ENCODE data around the gene SORBS1.

Gene SORBS1

GRCh38 chr10:95573964-95574604, 12.9 kb upstream of the SORBS1 start:
- Mint-ChIP-seq H3K4me3 (no peak overlapping the region), H3K36me3 (ENCODE audit: low read depth) (no peaks in the 10 kb centered on the region), H3K27ac (no peak overlapping the region), H3K9me3 (no peaks in the 10 kb centered on the region), H3K27me3 (ENCODE audit: low read depth) (peaks cover 29% of the 10 kb centered on the region), H3K4me1 (ENCODE audit: low read depth) (no peaks in the 10 kb centered on the region)

GRCh38 chr10:95573527-95573926, 12.4 kb upstream of the SORBS1 start:
- H3K9me3 Mint-ChIP-seq = no peaks in the 10 kb centered on the region
- no peak overlapping the region for H3K4me3 Mint-ChIP-seq
- no peak overlapping the region for H3K27ac Mint-ChIP-seq

GRCh38 chr10:95572131-95572820, 11.1 kb upstream of the SORBS1 start:
- no peak overlapping the region for H3K27ac Mint-ChIP-seq
- no peaks in the 10 kb centered on the region for H3K36me3 Mint-ChIP-seq (ENCODE audit: low read depth)
- H3K9me3 Mint-ChIP-seq = no peaks in the 10 kb centered on the region
- peaks cover 26% of the 10 kb centered on the region for H3K27me3 Mint-ChIP-seq (ENCODE audit: low read depth)
- no peaks in the 10 kb centered on the region for H3K4me1 Mint-ChIP-seq (ENCODE audit: low read depth)
- H3K4me3 Mint-ChIP-seq = no peak overlapping the region

More at GRCh38 chr10:95573527-95573926, 12.4 kb upstream of the SORBS1 start:
- H3K36me3 Mint-ChIP-seq (ENCODE audit: low read depth) = no peaks in the 10 kb centered on the region
- no peaks in the 10 kb centered on the region for H3K4me1 Mint-ChIP-seq (ENCODE audit: low read depth)
- H3K27me3 Mint-ChIP-seq (ENCODE audit: low read depth) = peaks cover 24% of the 10 kb centered on the region

GRCh38 chr10:95571390-95571789, 10.2 kb upstream of the SORBS1 start:
- Mint-ChIP-seq H3K4me1 (ENCODE audit: low read depth) (no peaks in the 10 kb centered on the region), H3K9me3 (no peaks in the 10 kb centered on the region), H3K27ac (no peak overlapping the region), H3K4me3 (no peak overlapping the region), H3K36me3 (ENCODE audit: low read depth) (no peaks in the 10 kb centered on the region), H3K27me3 (ENCODE audit: low read depth) (peaks cover 26% of the 10 kb centered on the region)

GRCh38 chr10:95569368-95569767, 8.2 kb upstream of the SORBS1 start:
- Mint-ChIP-seq H3K4me1 (ENCODE audit: low read depth) (no peaks in the 10 kb centered on the region), H3K36me3 (ENCODE audit: low read depth) (no peaks in the 10 kb centered on the region), H3K4me3 (no peak overlapping the region), H3K27me3 (ENCODE audit: low read depth) (peaks cover 30% of the 10 kb centered on the region), H3K9me3 (no peaks in the 10 kb centered on the region), H3K27ac (no peak overlapping the region)

- Mint-ChIP-seq H3K36me3 (ENCODE audit: low read depth) (no peaks in the 10 kb centered on the region), H3K27ac (no peak overlapping the region), H3K4me3 (no peak overlapping the region), H3K4me1 (ENCODE audit: low read depth) (no peaks in the 10 kb centered on the region), H3K9me3 (no peaks in the 10 kb centered on the region), H3K27me3 (ENCODE audit: low read depth) (peaks cover 20% of the 10 kb centered on the region)
Observed at GRCh38 chr10:95567903-95568630, 6.9 kb upstream of the SORBS1 start.

- no peak overlapping the region for H3K27ac Mint-ChIP-seq
- H3K4me1 Mint-ChIP-seq (ENCODE audit: low read depth) = peaks cover 5% of the 10 kb centered on the region
- no peaks in the 10 kb centered on the region for H3K9me3 Mint-ChIP-seq
- H3K4me3 Mint-ChIP-seq = no peak overlapping the region
- no peaks in the 10 kb centered on the region for H3K36me3 Mint-ChIP-seq (ENCODE audit: low read depth)
- peaks cover 26% of the 10 kb centered on the region for H3K27me3 Mint-ChIP-seq (ENCODE audit: low read depth)
Observed at GRCh38 chr10:95566136-95566535, 5.0 kb upstream of the SORBS1 start.

- H3K4me3 Mint-ChIP-seq = no peak overlapping the region
- H3K27me3 Mint-ChIP-seq (ENCODE audit: low read depth) = peaks cover 32% of the 10 kb centered on the region
- H3K4me1 Mint-ChIP-seq (ENCODE audit: low read depth) = peaks cover 7% of the 10 kb centered on the region
- H3K9me3 Mint-ChIP-seq = no peaks in the 10 kb centered on the region
- no peaks in the 10 kb centered on the region for H3K36me3 Mint-ChIP-seq (ENCODE audit: low read depth)
- H3K27ac Mint-ChIP-seq = no peak overlapping the region
Observed at GRCh38 chr10:95565336-95565735, 4.2 kb upstream of the SORBS1 start.

GRCh38 chr10:95564291-95564690, 3.1 kb upstream of the SORBS1 start:
- Mint-ChIP-seq H3K9me3 (no peaks in the 10 kb centered on the region), H3K27ac (no peak overlapping the region), H3K36me3 (ENCODE audit: low read depth) (no peaks in the 10 kb centered on the region), H3K4me1 (ENCODE audit: low read depth) (peaks cover 11% of the 10 kb centered on the region), H3K27me3 (ENCODE audit: low read depth) (peaks cover 42% of the 10 kb centered on the region), H3K4me3 (no peak overlapping the region)

- Mint-ChIP-seq H3K36me3 (ENCODE audit: low read depth) (no peaks in the 10 kb centered on the region), H3K9me3 (no peaks in the 10 kb centered on the region), H3K4me1 (ENCODE audit: low read depth) (peaks cover 11% of the 10 kb centered on the region)
Observed at GRCh38 chr10:95562341-95562965, 1.3 kb upstream of the SORBS1 start.

GRCh38 chr10:95561864-95562177, 650 bp upstream of the SORBS1 start:
- Mint-ChIP-seq H3K4me1 (ENCODE audit: low read depth) (peaks cover 11% of the 10 kb centered on the region), H3K4me3 (peak overlapping the region; percentile 85), H3K27me3 (ENCODE audit: low read depth) (peaks cover 60% of the 10 kb centered on the region), H3K27ac (no peak overlapping the region), H3K9me3 (no peaks in the 10 kb centered on the region), H3K36me3 (ENCODE audit: low read depth) (no peaks in the 10 kb centered on the region)

More at GRCh38 chr10:95562341-95562965, 1.3 kb upstream of the SORBS1 start:
- Mint-ChIP-seq H3K4me3 (peak overlapping the region; percentile 5), H3K27me3 (ENCODE audit: low read depth) (peaks cover 56% of the 10 kb centered on the region), H3K27ac (no peak overlapping the region)

GRCh38 chr10:95560278-95561176, 644 bp downstream of the SORBS1 start:
- Mint-ChIP-seq H3K9me3 (no peaks in the 10 kb centered on the region), H3K4me1 (ENCODE audit: low read depth) (peaks cover 11% of the 10 kb centered on the region), H3K27ac (peak overlapping the region; percentile 85), H3K27me3 (ENCODE audit: low read depth) (peaks cover 55% of the 10 kb centered on the region), H3K4me3 (peak overlapping the region; percentile 98), H3K36me3 (ENCODE audit: low read depth) (no peaks in the 10 kb centered on the region)

- H3K4me3 Mint-ChIP-seq = peak overlapping the region; percentile 98
- H3K27me3 Mint-ChIP-seq (ENCODE audit: low read depth) = peaks cover 55% of the 10 kb centered on the region
- peaks cover 11% of the 10 kb centered on the region for H3K4me1 Mint-ChIP-seq (ENCODE audit: low read depth)
- no peaks in the 10 kb centered on the region for H3K36me3 Mint-ChIP-seq (ENCODE audit: low read depth)
- no peak overlapping the region for H3K27ac Mint-ChIP-seq
- no peaks in the 10 kb centered on the region for H3K9me3 Mint-ChIP-seq
Observed at GRCh38 chr10:95559896-95560277, 1.3 kb downstream of the SORBS1 start.

GRCh38 chr10:95559471-95559870, 1.7 kb downstream of the SORBS1 start:
- H3K4me1 Mint-ChIP-seq (ENCODE audit: low read depth) = peaks cover 11% of the 10 kb centered on the region
- no peaks in the 10 kb centered on the region for H3K36me3 Mint-ChIP-seq (ENCODE audit: low read depth)
- no peaks in the 10 kb centered on the region for H3K9me3 Mint-ChIP-seq
- peaks cover 55% of the 10 kb centered on the region for H3K27me3 Mint-ChIP-seq (ENCODE audit: low read depth)
- peak overlapping the region; percentile 63 for H3K4me3 Mint-ChIP-seq
- H3K27ac Mint-ChIP-seq = no peak overlapping the region

Measured in T-helper 1 cell treated with Interleukin-12 subunit alpha and Interleukin-12 subunit beta and Interleukin-4 antibody, amounts not matched to agents 30 μg/mL and 1 μg/mL, for 36 hours (primary cell).